Muscle layer of duodenum (tissue), 2 donors: ENCODE data around the gene PTGER1.

Source experiments
- H3K27ac ChIP-seq: one replicate; pipeline ENCODE4 v1.7.0; 2013; ENCODE audit warnings: mild to moderate bottlenecking, low read length
- H3K27me3 ChIP-seq: one replicate; pipeline ENCODE4 v1.7.0; 2013; ENCODE audit warnings: low read depth, mild to moderate bottlenecking, control low read depth, low read length
- H3K36me3 ChIP-seq, 2 donors: one replicate each; pipeline ENCODE4 v1.7.0; 2013; ENCODE audit warnings: low read length in 2 of 2, control low read depth in 1 of 2, mild to moderate bottlenecking in 1 of 2; ENCODE audit not compliant: insufficient read depth in 2 of 2, control insufficient read depth in 1 of 2
- H3K4me1 ChIP-seq, 2 donors: one replicate each; pipeline ENCODE4 v1.7.0; 2013; ENCODE audit warnings: low read length in 2 of 2, mild to moderate bottlenecking in 2 of 2, control low read depth in 1 of 2, moderate library complexity in 1 of 2; ENCODE audit not compliant: insufficient read depth in 2 of 2, control insufficient read depth in 1 of 2
- H3K4me3 ChIP-seq, 2 donors: one replicate each; pipeline ENCODE4 v1.7.0; 2013; ENCODE audit warnings: low read length in 2 of 2, low read depth in 1 of 2, mild to moderate bottlenecking in 1 of 2
- H3K9me3 ChIP-seq, 2 donors: one replicate each; pipeline ENCODE4 v1.7.0; 2013; ENCODE audit warnings: low read length in 2 of 2, control low read depth in 1 of 2, mild to moderate bottlenecking in 1 of 2; ENCODE audit not compliant: control insufficient read depth in 1 of 2
- donor health status: healthy.

Gene PTGER1

DNA sequence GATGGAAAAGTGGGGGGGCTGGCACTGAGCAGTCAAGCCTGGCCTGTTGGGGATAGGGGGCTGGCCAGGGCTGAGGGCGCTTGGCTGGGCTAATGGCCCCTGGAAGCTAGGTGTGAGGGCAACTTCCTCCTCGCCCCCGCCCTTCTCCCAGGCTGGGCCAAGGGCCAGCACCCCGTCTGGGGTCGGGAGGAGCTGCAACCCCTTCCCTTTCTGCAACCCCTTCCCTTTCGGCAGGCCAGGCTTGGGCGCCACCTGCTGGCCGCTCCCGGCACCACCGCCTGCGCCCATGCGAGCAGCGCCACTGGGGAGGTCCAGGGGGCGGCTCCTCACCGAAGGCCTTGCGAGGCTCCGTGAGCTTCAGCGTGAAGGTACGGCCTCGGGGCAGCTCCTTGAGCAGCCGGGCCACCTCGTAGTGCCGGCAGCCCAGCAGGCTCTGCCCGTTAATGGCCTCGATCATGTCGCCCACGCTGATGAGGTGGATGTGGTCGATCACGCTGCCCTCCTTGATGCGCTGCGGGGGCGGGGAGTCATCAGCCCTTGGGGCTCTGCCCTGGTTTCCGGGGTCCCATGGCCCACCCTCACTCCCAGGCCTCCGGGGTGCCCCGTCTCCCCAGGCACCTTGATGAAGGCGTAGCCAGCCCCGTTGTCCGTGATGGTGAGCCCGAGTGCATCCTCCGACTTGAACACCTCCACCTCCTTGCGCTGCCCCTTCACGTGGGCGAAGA, 5.0 kb upstream of the PTGER1 start:
- Histone ChIP-seq H3K9me3 (no peaks in the 10 kb centered on the region), H3K4me1 (peaks cover 0 to 39% of the 10 kb centered on the region in 2 donors), H3K36me3 (peaks cover 0 to 42% of the 10 kb centered on the region in 2 donors), H3K27ac (no peak overlapping the region), H3K27me3 (peaks cover 3% of the 10 kb centered on the region), H3K4me3 (no peak overlapping the region)

- Histone ChIP-seq H3K9me3 (no peaks in the 10 kb centered on the region), H3K27me3 (peaks cover 10% of the 10 kb centered on the region), H3K27ac (no peak overlapping the region), H3K4me3 (no peak overlapping the region), H3K36me3 (peaks cover 0 to 42% of the 10 kb centered on the region in 2 donors), H3K4me1 (peaks cover 0 to 45% of the 10 kb centered on the region in 2 donors)
These were observed 4.3 kb upstream of the PTGER1 start for GRCh38 chr19:14479309-14479974.

DNA sequence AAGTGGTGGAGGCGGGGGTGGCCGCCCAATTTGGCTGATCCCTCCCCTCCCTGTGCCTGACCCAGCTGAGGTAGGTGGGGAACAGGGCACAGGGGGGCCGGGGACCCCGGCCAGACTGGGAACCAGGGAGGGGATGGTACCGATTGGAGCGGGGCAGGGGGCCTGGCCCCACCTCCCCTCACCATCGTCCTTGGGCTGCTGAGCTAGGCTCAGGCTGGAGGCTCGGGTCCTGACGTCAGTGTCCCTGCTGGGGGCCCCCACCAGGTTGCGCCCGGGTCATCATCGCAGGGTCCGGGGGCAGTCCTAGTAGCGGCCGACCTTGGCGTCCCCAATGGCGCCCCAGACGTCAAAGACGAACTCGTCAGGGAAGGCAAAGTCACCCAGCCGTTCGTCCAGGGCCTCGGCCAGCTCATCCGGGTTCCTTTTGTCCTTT, 3.0 kb upstream of the PTGER1 start:
- H3K27me3 ChIP-seq: peaks cover 13% of the 10 kb centered on the region
- H3K4me1 ChIP-seq: peaks cover 0 to 57% of the 10 kb centered on the region in 2 donors
- no peaks in the 10 kb centered on the region for H3K9me3 ChIP-seq
- no peak overlapping the region for H3K4me3 ChIP-seq
- H3K36me3 ChIP-seq: peaks cover 0 to 42% of the 10 kb centered on the region in 2 donors
- no peak overlapping the region for H3K27ac ChIP-seq

- H3K9me3 ChIP-seq: no peaks in the 10 kb centered on the region
- no peak overlapping the region for H3K27ac ChIP-seq
- peaks cover 0 to 61% of the 10 kb centered on the region in 2 donors for H3K4me1 ChIP-seq
- H3K27me3 ChIP-seq: peaks cover 18% of the 10 kb centered on the region
- no peak overlapping the region for H3K4me3 ChIP-seq
- peaks cover 0 to 40% of the 10 kb centered on the region in 2 donors for H3K36me3 ChIP-seq
These were observed 2.4 kb upstream of the PTGER1 start for GRCh38 chr19:14477418-14478112.

DNA sequence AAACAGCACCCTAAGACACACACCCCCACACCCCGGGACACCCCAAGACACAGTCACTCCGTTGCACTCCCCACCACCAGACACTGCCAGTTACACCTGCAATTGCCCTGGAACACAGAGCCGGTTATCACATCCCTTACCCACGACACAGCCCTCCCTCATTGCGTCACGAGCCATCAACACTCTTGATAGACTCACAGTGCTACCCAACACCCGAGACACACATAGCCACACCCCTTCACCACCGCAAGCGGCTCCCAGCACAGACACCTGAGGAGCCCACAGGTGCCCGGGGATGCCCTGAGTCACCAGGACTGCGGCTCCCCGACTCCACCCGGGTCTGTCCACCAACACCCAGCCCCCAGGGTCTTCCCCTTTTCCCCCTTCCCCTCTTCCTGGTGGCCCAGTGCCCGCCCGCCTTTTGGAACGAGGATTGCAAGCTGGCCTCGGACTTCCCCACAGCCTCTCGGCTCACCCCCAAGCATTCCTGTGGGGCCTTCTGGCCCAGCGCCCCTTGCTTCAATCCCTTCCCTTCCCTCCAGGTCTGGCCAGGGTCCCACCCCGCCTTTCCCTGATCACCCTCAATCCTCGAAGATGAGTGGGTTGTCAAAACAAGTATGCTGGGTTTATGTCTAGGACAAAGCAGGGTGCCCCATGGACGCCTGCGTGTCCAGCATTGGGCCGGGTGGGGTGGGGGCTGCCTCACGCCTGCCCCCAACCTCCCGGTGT, 1.7 kb upstream of the PTGER1 start:
- H3K9me3 ChIP-seq: no peaks in the 10 kb centered on the region
- no peak overlapping the region for H3K27ac ChIP-seq
- H3K27me3 ChIP-seq: peaks cover 18% of the 10 kb centered on the region
- peaks cover 0 to 32% of the 10 kb centered on the region in 2 donors for H3K36me3 ChIP-seq
- H3K4me1 ChIP-seq: peaks cover 0 to 68% of the 10 kb centered on the region in 2 donors
- H3K4me3 ChIP-seq: no peak overlapping the region

GRCh38 chr19:14476327-14476672, 1.1 kb upstream of the PTGER1 start:
- Histone ChIP-seq H3K27ac (no peak overlapping the region), H3K27me3 (peaks cover 18% of the 10 kb centered on the region), H3K36me3 (peaks cover 0 to 36% of the 10 kb centered on the region in 2 donors), H3K9me3 (no peaks in the 10 kb centered on the region), H3K4me3 (no peak overlapping the region), H3K4me1 (peaks cover 0 to 73% of the 10 kb centered on the region in 2 donors)

DNA sequence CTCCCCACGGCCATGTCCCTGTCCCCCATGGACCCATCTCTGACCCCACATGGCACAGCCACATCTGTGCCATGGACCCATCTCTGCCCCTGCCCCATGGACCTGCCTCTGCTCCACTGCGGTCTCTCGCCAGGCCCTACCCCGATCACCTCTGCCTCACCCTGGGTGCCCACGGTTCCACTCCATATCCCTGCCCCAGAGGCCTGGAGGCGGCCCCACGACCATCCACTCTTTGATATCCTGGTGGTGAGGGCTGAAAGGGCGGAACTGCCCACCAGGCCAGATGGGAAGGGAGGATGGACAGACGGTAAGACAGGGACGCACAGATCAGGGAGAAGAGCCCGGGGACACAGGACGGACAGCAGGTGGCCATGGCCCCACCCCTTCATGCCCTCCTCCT, 327 bp downstream of the PTGER1 start:
- Histone ChIP-seq H3K36me3 (peaks cover 6 to 41% of the 10 kb centered on the region in 2 donors), H3K27ac (no peak overlapping the region), H3K9me3 (no peaks in the 10 kb centered on the region), H3K4me1 (peaks cover 0 to 68% of the 10 kb centered on the region in 2 donors), H3K27me3 (peaks cover 18% of the 10 kb centered on the region), H3K4me3 (peak overlapping the region in 1 of 2 donors; percentile 50)

GRCh38 chr19:14473978-14474578, 1.1 kb downstream of the PTGER1 start:
- Histone ChIP-seq H3K4me1 (peaks cover 0 to 64% of the 10 kb centered on the region in 2 donors), H3K36me3 (peaks cover 9 to 42% of the 10 kb centered on the region in 2 donors), H3K4me3 (peak overlapping the region in 1 of 2 donors; percentile 44), H3K27me3 (peaks cover 18% of the 10 kb centered on the region), H3K27ac (no peak overlapping the region), H3K9me3 (no peaks in the 10 kb centered on the region)

DNA sequence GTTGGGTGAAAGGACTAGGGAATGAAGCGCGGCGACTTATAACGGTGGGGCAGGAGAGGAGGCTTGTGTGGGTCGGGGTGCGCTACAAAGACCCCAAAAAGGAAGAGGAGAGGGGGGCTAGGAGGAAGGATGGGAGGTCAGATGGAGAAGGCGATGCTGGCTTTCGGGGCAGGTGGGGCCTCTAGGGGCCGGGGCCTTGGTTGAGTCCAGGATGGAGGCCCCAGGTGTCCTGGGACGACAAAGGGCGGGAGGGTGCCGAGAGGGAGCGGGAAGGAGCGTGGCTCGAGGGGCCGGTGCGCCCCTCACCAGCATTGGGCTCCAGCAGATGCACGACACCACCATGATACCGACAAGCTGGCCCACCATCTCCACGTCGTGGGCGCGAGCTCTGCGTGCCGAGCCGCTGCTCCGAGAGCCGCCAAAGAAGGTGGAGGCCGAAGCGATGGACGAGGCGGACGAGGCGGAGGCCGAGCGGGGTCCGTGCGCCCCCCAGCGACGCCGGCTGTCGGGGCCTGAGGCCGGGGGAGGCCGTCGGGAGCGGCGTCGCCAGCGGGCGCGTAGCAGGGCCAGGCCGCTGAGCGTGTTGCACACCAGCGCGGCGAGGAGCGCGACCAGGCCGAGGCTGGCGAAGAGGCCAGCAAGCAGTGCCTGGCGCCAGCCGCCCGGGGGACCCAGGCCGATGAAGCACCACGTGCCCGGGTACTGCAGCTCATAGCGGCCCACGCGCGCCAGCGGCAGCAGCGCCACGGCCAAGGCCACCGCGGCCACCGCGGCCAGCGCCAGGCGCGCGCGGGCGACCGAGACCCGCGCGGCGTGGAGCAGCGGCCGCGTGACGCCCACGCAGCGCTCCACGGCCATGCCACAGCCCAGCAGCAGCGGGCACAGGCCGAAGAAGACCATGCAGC, 1.8 kb downstream of the PTGER1 start:
- peak overlapping the region in 1 of 2 donors; percentile 44 for H3K4me3 ChIP-seq
- H3K27me3 ChIP-seq: peaks cover 18% of the 10 kb centered on the region
- no peaks in the 10 kb centered on the region for H3K9me3 ChIP-seq
- peaks cover 9 to 42% of the 10 kb centered on the region in 2 donors for H3K36me3 ChIP-seq
- H3K4me1 ChIP-seq: peaks cover 0 to 64% of the 10 kb centered on the region in 2 donors
- H3K27ac ChIP-seq: no peak overlapping the region
